Measurements from ENCODE around the gene PDXP.

The PDXP gene

DNA sequence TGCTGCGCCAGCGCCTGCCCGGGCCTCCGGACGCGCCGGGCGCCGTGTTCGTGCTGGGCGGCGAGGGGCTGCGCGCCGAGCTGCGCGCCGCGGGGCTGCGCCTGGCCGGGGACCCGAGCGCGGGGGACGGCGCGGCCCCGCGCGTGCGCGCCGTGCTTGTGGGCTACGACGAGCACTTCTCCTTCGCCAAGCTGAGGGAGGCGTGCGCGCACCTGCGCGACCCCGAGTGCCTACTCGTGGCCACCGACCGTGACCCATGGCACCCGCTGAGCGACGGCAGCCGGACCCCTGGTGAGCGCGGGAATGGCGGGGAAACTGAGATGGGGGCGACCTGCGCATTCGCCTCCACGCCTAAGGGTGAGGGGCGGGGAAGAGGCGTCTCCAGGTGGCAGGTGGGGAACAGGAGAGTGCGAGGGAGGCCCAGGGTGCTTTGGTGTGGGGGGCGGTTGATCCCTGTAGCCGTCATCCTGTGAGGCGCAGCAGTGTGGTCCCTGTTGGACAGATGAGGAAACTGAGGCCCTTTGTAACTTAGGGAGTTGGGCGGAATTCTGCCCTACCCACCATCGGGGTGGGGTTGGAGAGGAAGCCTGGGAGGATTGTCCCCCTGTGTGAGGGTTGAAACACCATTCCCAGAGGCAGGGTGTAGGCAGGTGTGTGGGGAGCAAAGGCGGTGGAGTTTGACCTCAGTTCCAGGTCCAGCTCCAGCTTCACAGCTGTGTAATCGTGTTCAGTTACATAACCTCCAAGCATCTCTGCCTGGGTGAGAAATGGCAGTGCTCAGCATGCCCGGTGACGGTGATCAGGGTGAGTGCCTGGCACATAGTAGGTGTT, 758 bp downstream of the PDXP start:
- H3K9me3 ChIP-seq (ENCODE audit: control insufficient read depth, insufficient read depth, low read depth, low read length): no peaks in the 10 kb centered on the region
- H3K36me3 ChIP-seq (ENCODE audit: control insufficient read depth in 2 of 2, insufficient read depth in 1 of 2, low read length in 2 of 2): peaks cover 3 to 9% of the 10 kb centered on the region in 2 experiments; a peak in 2 of 3 replicates
- peak overlapping the region; percentile 90; the same call in 1 of the 2 replicates for H3K27ac ChIP-seq (ENCODE audit: extremely low read depth, low read depth, low read length)
- peaks cover 12% of the 10 kb centered on the region for H3K4me1 ChIP-seq (ENCODE audit: control insufficient read depth, insufficient read depth, low read length)
- peak overlapping the region; percentile 85 for H3K4me3 ChIP-seq (ENCODE audit: low read depth, low read length)
- POLR2A ChIA-PET: interaction anchor here (1.0 to 6.5 kb wide), 11 partner anchors 10 to 190 kb away, joined by 3 to 85 read pairs (median 18); partner anchors contain the start of genes ANKRD54, EIF3L, GGA1 and LGALS1
- CTCF ChIA-PET: interaction anchor here (0.5 to 7.0 kb wide), 13 partner anchors 11 to 1208 kb away, joined by 3 to 138 read pairs (median 5); partner anchors contain the start of gene GGA1
- TF ChIP-seq ZNF2 (tag by site-specific recombination; IDR thresholded peaks at IDR 0.05) (peak; percentile 33; the same call in 1 of the 2 replicates), ZFHX2 (tag by site-specific recombination; conservative IDR thresholded peaks at IDR 0.05) (peak; percentile 92), ZEB2 (tag by site-specific recombination; IDR thresholded peaks at IDR 0.05) (peak; percentile 63; the same call in 1 of the 2 replicates), ZNF335 (tag by site-specific recombination; conservative IDR thresholded peaks at IDR 0.05) (peak; percentile 77), YY2 (tag by site-specific recombination; IDR thresholded peaks at IDR 0.05) (peak; percentile 39; the same call in 1 of the 2 replicates), EGR2 (tag by site-specific recombination; IDR thresholded peaks at IDR 0.05; ENCODE audit: low read depth) (peak; percentile 95), KLF1 (tag by site-specific recombination; IDR thresholded peaks at IDR 0.05) (peak; percentile 51; the same call in 1 of the 2 replicates), BCL11B (tag by site-specific recombination; IDR thresholded peaks at IDR 0.05; ENCODE audit: low read depth) (peak; percentile 40; the same call in 1 of the 2 replicates), ZNF366 (tag by site-specific recombination; conservative IDR thresholded peaks at IDR 0.05) (no peak), YY1 (tag by site-specific recombination; IDR thresholded peaks at IDR 0.05) (no peak), SP7 (tag by site-specific recombination; IDR thresholded peaks at IDR 0.05) (0 out of 2 replicates have a peak, but pooled peaks have one; percentile 13), ZBTB48 (tag by site-specific recombination; IDR thresholded peaks at IDR 0.05) (peak; percentile 63), ZIC2 (tag by site-specific recombination; IDR thresholded peaks at IDR 0.05) (peak; percentile 89), ZNF391 (tag by site-specific recombination; IDR thresholded peaks at IDR 0.05; ENCODE audit: borderline replicate concordance, low read depth) (0 out of 2 replicates have a peak, but pooled peaks have one; percentile 34), ZNF624 (tag by site-specific recombination; IDR thresholded peaks at IDR 0.05) (no peak), ZNF23 (tag by site-specific recombination; IDR thresholded peaks at IDR 0.05; ENCODE audit: borderline replicate concordance) (no peak), GLIS1 (tag by site-specific recombination; IDR thresholded peaks at IDR 0.05) (peak; percentile 42), HOXC10 (CRISPR knock-in tag; IDR thresholded peaks at IDR 0.05) (peak; percentile 10; the same call in 1 of the 2 replicates), GLIS2 (tag by site-specific recombination; IDR thresholded peaks at IDR 0.05) (peak; percentile 86), WT1 (tag by site-specific recombination; IDR thresholded peaks at IDR 0.05) (no peak), ZNF548 (tag by site-specific recombination; IDR thresholded peaks at IDR 0.05) (0 out of 2 replicates have a peak, but pooled peaks have one; percentile 15)
- TF ChIP-seq, protein P1, sequence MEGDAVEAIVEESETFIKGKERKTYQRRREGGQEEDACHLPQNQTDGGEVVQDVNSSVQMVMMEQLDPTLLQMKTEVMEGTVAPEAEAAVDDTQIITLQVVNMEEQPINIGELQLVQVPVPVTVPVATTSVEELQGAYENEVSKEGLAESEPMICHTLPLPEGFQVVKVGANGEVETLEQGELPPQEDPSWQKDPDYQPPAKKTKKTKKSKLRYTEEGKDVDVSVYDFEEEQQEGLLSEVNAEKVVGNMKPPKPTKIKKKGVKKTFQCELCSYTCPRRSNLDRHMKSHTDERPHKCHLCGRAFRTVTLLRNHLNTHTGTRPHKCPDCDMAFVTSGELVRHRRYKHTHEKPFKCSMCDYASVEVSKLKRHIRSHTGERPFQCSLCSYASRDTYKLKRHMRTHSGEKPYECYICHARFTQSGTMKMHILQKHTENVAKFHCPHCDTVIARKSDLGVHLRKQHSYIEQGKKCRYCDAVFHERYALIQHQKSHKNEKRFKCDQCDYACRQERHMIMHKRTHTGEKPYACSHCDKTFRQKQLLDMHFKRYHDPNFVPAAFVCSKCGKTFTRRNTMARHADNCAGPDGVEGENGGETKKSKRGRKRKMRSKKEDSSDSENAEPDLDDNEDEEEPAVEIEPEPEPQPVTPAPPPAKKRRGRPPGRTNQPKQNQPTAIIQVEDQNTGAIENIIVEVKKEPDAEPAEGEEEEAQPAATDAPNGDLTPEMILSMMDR (tag by site-specific recombination; IDR thresholded peaks at IDR 0.05): 0 out of 2 replicates have a peak, but pooled peaks have one; percentile 17
- TF ChIP-seq, protein P2, sequence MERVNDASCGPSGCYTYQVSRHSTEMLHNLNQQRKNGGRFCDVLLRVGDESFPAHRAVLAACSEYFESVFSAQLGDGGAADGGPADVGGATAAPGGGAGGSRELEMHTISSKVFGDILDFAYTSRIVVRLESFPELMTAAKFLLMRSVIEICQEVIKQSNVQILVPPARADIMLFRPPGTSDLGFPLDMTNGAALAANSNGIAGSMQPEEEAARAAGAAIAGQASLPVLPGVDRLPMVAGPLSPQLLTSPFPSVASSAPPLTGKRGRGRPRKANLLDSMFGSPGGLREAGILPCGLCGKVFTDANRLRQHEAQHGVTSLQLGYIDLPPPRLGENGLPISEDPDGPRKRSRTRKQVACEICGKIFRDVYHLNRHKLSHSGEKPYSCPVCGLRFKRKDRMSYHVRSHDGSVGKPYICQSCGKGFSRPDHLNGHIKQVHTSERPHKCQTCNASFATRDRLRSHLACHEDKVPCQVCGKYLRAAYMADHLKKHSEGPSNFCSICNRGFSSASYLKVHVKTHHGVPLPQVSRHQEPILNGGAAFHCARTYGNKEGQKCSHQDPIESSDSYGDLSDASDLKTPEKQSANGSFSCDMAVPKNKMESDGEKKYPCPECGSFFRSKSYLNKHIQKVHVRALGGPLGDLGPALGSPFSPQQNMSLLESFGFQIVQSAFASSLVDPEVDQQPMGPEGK (tag by site-specific recombination; IDR thresholded peaks at IDR 0.05): peak; percentile 59; the same call in 1 of the 2 replicates
- TF ChIP-seq, protein P3, sequence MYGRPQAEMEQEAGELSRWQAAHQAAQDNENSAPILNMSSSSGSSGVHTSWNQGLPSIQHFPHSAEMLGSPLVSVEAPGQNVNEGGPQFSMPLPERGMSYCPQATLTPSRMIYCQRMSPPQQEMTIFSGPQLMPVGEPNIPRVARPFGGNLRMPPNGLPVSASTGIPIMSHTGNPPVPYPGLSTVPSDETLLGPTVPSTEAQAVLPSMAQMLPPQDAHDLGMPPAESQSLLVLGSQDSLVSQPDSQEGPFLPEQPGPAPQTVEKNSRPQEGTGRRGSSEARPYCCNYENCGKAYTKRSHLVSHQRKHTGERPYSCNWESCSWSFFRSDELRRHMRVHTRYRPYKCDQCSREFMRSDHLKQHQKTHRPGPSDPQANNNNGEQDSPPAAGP (tag by site-specific recombination; IDR thresholded peaks at IDR 0.05): peak; percentile 60; the same call in 1 of the 2 replicates
- TF ChIP-seq, protein P4, sequence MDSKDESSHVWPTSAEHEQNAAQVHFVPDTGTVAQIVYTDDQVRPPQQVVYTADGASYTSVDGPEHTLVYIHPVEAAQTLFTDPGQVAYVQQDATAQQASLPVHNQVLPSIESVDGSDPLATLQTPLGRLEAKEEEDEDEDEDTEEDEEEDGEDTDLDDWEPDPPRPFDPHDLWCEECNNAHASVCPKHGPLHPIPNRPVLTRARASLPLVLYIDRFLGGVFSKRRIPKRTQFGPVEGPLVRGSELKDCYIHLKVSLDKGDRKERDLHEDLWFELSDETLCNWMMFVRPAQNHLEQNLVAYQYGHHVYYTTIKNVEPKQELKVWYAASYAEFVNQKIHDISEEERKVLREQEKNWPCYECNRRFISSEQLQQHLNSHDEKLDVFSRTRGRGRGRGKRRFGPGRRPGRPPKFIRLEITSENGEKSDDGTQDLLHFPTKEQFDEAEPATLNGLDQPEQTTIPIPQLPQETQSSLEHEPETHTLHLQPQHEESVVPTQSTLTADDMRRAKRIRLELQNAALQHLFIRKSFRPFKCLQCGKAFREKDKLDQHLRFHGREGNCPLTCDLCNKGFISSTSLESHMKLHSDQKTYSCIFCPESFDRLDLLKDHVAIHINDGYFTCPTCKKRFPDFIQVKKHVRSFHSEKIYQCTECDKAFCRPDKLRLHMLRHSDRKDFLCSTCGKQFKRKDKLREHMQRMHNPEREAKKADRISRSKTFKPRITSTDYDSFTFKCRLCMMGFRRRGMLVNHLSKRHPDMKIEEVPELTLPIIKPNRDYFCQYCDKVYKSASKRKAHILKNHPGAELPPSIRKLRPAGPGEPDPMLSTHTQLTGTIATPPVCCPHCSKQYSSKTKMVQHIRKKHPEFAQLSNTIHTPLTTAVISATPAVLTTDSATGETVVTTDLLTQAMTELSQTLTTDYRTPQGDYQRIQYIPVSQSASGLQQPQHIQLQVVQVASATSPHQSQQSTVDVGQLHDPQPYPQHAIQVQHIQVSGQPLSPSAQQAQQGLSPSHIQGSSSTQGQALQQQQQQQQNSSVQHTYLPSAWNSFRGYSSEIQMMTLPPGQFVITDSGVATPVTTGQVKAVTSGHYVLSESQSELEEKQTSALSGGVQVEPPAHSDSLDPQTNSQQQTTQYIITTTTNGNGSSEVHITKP (tag by site-specific recombination; IDR thresholded peaks at IDR 0.05): no peak
- TF ChIP-seq, protein P5, sequence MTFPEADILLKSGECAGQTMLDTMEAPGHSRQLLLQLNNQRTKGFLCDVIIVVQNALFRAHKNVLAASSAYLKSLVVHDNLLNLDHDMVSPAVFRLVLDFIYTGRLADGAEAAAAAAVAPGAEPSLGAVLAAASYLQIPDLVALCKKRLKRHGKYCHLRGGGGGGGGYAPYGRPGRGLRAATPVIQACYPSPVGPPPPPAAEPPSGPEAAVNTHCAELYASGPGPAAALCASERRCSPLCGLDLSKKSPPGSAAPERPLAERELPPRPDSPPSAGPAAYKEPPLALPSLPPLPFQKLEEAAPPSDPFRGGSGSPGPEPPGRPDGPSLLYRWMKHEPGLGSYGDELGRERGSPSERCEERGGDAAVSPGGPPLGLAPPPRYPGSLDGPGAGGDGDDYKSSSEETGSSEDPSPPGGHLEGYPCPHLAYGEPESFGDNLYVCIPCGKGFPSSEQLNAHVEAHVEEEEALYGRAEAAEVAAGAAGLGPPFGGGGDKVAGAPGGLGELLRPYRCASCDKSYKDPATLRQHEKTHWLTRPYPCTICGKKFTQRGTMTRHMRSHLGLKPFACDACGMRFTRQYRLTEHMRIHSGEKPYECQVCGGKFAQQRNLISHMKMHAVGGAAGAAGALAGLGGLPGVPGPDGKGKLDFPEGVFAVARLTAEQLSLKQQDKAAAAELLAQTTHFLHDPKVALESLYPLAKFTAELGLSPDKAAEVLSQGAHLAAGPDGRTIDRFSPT (tag by site-specific recombination; IDR thresholded peaks at IDR 0.05): peak; percentile 60; the same call in 1 of the 2 replicates

Measured in HEK293 (cell line).